Osteocyte (in vitro differentiated cells): Measurements from ENCODE around the gene GALNT7. TPM values are rescaled to one million over a fixed set of nuclear protein-coding genes. Genes with fewer than 3 reads are reported as not detected.
A peak's percentile ranks its signal among the peaks of the same experiment; 100 is the strongest.

ENCODE experiments used
- DNase-seq: peaks from one replicate; pipeline ENCODE4 v3.0.0; 2021; ENCODE audit warnings: mixed read lengths; ENCODE audit not compliant: unreplicated experiment; ENCODE audit errors: extremely low spot score
- H3K27ac Mint-ChIP-seq: one replicate; pipeline ENCODE4 v1.8.0; 2021; ENCODE audit warnings: mild to moderate bottlenecking, mixed read lengths; ENCODE audit not compliant: unreplicated experiment
- H3K27me3 Mint-ChIP-seq: one replicate; pipeline ENCODE4 v1.8.0; 2021; ENCODE audit warnings: mixed read lengths; ENCODE audit not compliant: unreplicated experiment
- H3K36me3 Mint-ChIP-seq: one replicate; pipeline ENCODE4 v1.8.0; 2021; ENCODE audit warnings: mixed read lengths; ENCODE audit not compliant: unreplicated experiment
- H3K4me1 Mint-ChIP-seq: one replicate; pipeline ENCODE4 v1.8.0; 2021; ENCODE audit warnings: mixed read lengths; ENCODE audit not compliant: unreplicated experiment
- H3K4me3 Mint-ChIP-seq: one replicate; pipeline ENCODE4 v1.8.0; 2021; ENCODE audit warnings: mild to moderate bottlenecking, moderate library complexity, mixed read lengths; ENCODE audit not compliant: unreplicated experiment
- H3K9me3 Mint-ChIP-seq: one replicate; pipeline ENCODE4 v1.8.0; 2021; ENCODE audit warnings: mixed read lengths; ENCODE audit not compliant: unreplicated experiment
- total RNA-seq: library from RNA; stranded (reverse); gene quantifications from 2 replicates; pipeline ENCODE4 v1.2.1, GENCODE V29; 2021
- TF ChIP-seq, protein P1 (sequence below): fragments of 200-600 bp; sonication (generic); IDR thresholded peaks from 2 replicates; pipeline ENCODE4 v1.5.0; 2021; ENCODE audit warnings: antibody characterized with exemption, mild to moderate bottlenecking, moderate library complexity

GALNT7 gene
- total RNA-seq, 1 donor from 2014 or later: 38.5 TPM

DNA sequence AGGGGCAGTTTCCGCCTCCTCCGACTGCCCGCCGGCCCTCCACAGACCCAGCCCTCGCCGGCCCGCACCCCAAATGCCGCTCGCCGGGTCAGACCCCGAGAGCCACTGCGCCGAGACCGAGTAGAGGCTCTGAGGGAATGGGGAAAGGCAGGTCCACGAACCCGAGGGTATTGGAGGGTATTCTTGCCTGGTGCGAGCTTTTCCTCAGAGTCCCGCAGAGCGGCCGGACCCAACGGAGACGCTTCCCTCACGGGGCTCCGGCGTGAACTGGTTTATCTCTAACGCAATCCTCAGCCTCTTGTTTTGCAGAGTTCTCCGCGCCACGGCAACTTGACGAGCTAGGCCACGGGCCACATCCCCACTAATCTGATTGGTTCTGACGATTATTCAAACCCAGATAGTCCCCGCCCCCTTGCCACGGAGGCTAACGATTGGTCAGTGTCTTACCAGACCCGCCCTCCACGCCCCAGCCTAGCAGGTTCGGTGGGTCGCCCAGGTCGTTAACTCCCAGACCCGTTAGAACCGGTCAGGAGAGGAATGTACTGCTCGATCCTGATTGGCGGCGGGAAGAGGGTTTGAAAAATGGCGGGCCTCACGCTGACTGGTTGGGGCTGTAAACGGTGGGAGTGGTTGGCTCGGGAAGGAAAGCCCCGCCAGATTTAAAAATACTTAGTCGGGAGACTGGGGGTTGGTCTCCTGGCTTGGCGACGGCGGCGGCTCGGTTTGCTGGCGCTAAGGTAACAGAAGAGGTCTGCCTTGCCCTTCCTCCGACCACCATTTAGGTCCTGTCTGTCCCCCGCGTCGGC, 165.7 kb downstream of the GALNT7 start, which contains the start of gene HMGB2:
Gene HMGB2, minus strand, starts transcription at position 274 of the 806 bp plus-strand sequence. CDS start 709 bp downstream, outside the sequence.
- H3K9me3 Mint-ChIP-seq: no peaks in the 10 kb centered on the region
- TF ChIP-seq, protein P1, sequence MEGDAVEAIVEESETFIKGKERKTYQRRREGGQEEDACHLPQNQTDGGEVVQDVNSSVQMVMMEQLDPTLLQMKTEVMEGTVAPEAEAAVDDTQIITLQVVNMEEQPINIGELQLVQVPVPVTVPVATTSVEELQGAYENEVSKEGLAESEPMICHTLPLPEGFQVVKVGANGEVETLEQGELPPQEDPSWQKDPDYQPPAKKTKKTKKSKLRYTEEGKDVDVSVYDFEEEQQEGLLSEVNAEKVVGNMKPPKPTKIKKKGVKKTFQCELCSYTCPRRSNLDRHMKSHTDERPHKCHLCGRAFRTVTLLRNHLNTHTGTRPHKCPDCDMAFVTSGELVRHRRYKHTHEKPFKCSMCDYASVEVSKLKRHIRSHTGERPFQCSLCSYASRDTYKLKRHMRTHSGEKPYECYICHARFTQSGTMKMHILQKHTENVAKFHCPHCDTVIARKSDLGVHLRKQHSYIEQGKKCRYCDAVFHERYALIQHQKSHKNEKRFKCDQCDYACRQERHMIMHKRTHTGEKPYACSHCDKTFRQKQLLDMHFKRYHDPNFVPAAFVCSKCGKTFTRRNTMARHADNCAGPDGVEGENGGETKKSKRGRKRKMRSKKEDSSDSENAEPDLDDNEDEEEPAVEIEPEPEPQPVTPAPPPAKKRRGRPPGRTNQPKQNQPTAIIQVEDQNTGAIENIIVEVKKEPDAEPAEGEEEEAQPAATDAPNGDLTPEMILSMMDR: no peak
- H3K27me3 Mint-ChIP-seq: no peaks in the 10 kb centered on the region
- H3K4me1 Mint-ChIP-seq: peaks cover 45% of the 10 kb centered on the region
- H3K27ac Mint-ChIP-seq: peak within 1 kb of the TSS; percentile 100
- peaks cover 16% of the 10 kb centered on the region for H3K36me3 Mint-ChIP-seq
- DNase-seq: peak; percentile 100
- peak within 1 kb of the TSS; percentile 92 for H3K4me3 Mint-ChIP-seq

DNA sequence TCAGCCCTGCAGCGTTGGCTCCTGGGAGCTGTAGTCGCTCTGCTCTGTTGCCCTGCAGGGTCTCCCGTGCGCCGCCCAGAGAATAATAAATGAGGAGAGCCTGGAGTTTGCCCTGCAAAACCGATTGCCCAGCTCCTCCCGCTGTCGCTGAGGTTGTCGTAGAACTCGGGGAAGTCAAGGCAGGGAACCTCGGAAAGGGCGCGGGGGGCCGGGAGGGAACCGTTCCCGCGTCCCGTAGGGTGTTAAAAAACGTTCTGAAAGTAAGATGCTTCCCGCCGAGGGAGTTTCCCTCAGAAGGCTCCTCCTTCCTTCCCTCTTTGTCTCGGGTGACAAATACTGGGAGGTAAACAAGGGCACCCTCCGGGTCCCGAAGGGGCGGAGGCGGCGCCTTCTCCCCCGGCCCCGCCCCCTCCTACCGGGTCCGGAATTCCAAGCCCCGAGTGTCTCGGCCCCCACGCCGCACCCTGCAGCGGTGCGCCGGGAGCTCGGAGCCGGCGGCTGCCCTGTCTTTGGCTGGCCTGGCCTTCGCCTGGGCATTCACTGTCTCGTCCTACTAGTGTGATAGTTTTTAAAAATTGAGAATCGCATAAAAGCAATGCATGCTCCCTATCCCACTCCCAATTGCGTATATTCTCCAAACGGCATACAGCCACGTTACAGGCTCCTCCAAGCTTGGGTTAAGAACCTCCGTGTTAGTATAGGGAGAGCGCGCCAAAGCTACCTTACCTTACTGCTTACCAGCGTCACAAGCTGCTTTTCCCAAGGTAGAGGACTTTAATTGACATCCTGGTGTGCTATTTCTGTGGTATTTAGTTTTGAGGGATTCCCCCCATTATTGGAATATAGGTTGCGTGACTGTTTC, 166.5 kb downstream of the GALNT7 start:
- H3K36me3 Mint-ChIP-seq: peaks cover 12% of the 10 kb centered on the region
- peak; percentile 89 for DNase-seq
- H3K27me3 Mint-ChIP-seq: no peaks in the 10 kb centered on the region
- peak overlapping the region; percentile 92 for H3K4me3 Mint-ChIP-seq
- peaks cover 42% of the 10 kb centered on the region for H3K4me1 Mint-ChIP-seq
- no peaks in the 10 kb centered on the region for H3K9me3 Mint-ChIP-seq
- TF ChIP-seq, protein P1: no peak
- H3K27ac Mint-ChIP-seq: peak overlapping the region; percentile 100

DNA sequence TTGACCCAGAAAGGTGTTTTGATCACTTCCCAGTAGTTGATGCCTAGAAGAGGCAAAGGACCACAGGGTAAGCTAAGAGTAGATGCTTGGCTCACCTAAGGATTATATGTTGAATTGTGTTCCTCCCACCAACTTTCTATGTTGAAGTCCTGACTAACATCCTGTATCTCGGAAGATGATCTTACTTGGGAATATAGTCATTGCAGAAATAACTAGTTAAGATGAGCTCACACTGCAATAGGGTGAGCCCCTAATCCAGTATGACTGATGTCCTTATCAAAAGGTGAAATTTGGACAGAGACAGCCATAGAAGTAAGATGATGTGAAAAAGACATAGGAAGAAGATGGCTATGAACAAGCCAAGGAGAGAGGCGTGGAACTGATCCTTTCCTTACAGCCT, 168.9 kb downstream of the GALNT7 start:
- Mint-ChIP-seq H3K9me3 (no peaks in the 10 kb centered on the region), H3K4me3 (no peak overlapping the region), H3K27ac (no peak overlapping the region), H3K4me1 (peaks cover 26% of the 10 kb centered on the region), H3K36me3 (no peaks in the 10 kb centered on the region), H3K27me3 (no peaks in the 10 kb centered on the region)
- TF ChIP-seq, protein P1: no peak
- no peak for DNase-seq

DNA sequence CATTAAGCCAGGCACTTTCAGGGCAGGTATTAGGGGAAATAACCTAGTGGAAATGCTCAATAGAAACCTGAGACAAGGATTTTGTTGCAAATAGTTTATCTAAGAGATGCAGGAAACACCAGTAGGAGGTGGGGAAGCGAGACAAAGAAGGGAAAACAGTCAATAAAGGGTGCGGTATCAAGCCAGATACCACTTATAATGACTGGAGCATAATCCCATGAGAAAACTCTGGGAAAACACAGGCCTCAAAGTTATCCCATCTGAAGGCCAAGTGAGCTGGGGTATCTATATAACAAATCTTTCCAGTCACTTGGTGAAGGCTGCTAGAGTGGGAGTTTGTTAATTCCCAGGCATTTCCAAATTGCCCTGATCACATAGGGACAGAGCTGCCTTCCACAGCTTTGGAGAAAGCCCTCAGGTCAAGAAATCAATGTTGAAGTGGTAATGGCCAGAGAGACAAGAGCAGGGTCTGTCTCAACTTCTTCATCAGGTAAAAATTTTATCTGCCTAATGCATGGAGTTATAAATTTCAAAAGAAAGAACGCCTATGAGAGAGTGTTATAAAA, 175.3 kb downstream of the GALNT7 start:
- Mint-ChIP-seq H3K4me3 (no peak overlapping the region), H3K4me1 (peaks cover 14% of the 10 kb centered on the region), H3K36me3 (no peaks in the 10 kb centered on the region), H3K9me3 (no peaks in the 10 kb centered on the region), H3K27ac (no peak overlapping the region), H3K27me3 (no peaks in the 10 kb centered on the region)
- TF ChIP-seq, protein P1: no peak
- DNase-seq: no peak
